ENCODE measurements around the gene EPHB2.
A peak's percentile ranks its signal among the peaks of the same experiment; 100 is the strongest.

EPHB2 gene

GRCh38 chr1:22920026-22920733 lies 209.5 kb downstream of the EPHB2 start:
- POLR2A ChIA-PET, result no interaction called here

GRCh38 chr1:22920734-22921451 lies 210.3 kb downstream of the EPHB2 start:
- Histone ChIP-seq H3K4me3 (ENCODE audit: low read depth, low read length) (no peak overlapping the region), H3K9me3 (ENCODE audit: control insufficient read depth, insufficient read depth, low read depth, low read length) (no peaks in the 10 kb centered on the region), H3K4me1 (ENCODE audit: control insufficient read depth, insufficient read depth, low read length) (no peaks in the 10 kb centered on the region), H3K36me3 (ENCODE audit: control insufficient read depth in 2 of 2, insufficient read depth in 1 of 2, low read length in 2 of 2) (no peaks in the 10 kb centered on the region), H3K27ac (ENCODE audit: extremely low read depth, low read depth, low read length) (no peak overlapping the region)
- ChIA-PET POLR2A (no interaction called here), CTCF (interaction anchor here (0.6 to 1.3 kb wide), 6 partner anchors 10 to 480 kb away, joined by 3 to 5 read pairs (median 3); no protein-coding TSS in a partner anchor)
- TF ChIP-seq ZNF202 (tag by site-specific recombination; IDR thresholded peaks at IDR 0.05; ENCODE audit: borderline replicate concordance) (no peak), ZFHX2 (tag by site-specific recombination; conservative IDR thresholded peaks at IDR 0.05) (no peak), GFI1B (tag by site-specific recombination; IDR thresholded peaks at IDR 0.05) (no peak), SP3 (tag by site-specific recombination; IDR thresholded peaks at IDR 0.05) (no peak), ZFP37 (tag by site-specific recombination; IDR thresholded peaks at IDR 0.05) (no peak), ZBTB7A (tag by site-specific recombination; IDR thresholded peaks at IDR 0.05; ENCODE audit: low read depth) (no peak), TSHZ1 (tag by site-specific recombination; IDR thresholded peaks at IDR 0.05; ENCODE audit: borderline replicate concordance) (no peak), ZNF280C (tag by site-specific recombination; IDR thresholded peaks at IDR 0.05) (no peak), ZNF19 (tag by site-specific recombination; IDR thresholded peaks at IDR 0.05; ENCODE audit: low read depth) (no peak)

More at GRCh38 chr1:22920026-22920733, 209.5 kb downstream of the EPHB2 start:
- no peak for TF ChIP-seq ZBTB10 (tag by site-specific recombination; IDR thresholded peaks at IDR 0.05)
- no peak for TF ChIP-seq ZNF274 (IDR thresholded peaks at IDR 0.05; ENCODE audit: low read length)
- no peak for TF ChIP-seq ZNF274 (tag by site-specific recombination; IDR thresholded peaks at IDR 0.05; ENCODE audit: borderline replicate concordance)
- TF ChIP-seq ZNF433 (tag by site-specific recombination; IDR thresholded peaks at IDR 0.05; ENCODE audit: low read depth), result no peak
- 0 out of 2 replicates have a peak, but pooled peaks have one; percentile 8 for TF ChIP-seq GLIS1 (tag by site-specific recombination; IDR thresholded peaks at IDR 0.05)
- TF ChIP-seq YY1 (tag by site-specific recombination; IDR thresholded peaks at IDR 0.05), result no peak
- no peak for TF ChIP-seq ZBTB44 (tag by site-specific recombination; IDR thresholded peaks at IDR 0.05)
- no peak for TF ChIP-seq ZNF366 (tag by site-specific recombination; conservative IDR thresholded peaks at IDR 0.05)
- Histone ChIP-seq H3K9me3 (ENCODE audit: control insufficient read depth, insufficient read depth, low read depth, low read length) (no peaks in the 10 kb centered on the region), H3K4me1 (ENCODE audit: control insufficient read depth, insufficient read depth, low read length) (no peaks in the 10 kb centered on the region), H3K27ac (ENCODE audit: extremely low read depth, low read depth, low read length) (no peak overlapping the region), H3K36me3 (ENCODE audit: control insufficient read depth in 2 of 2, insufficient read depth in 1 of 2, low read length in 2 of 2) (no peaks in the 10 kb centered on the region), H3K4me3 (ENCODE audit: low read depth, low read length) (no peak overlapping the region)
- CTCF ChIA-PET, result interaction anchor here (1.2 to 1.3 kb wide), 2 partner anchors 10 to 27 kb away, joined by 3 to 5 read pairs; no protein-coding TSS in a partner anchor

Measured in HEK293 (cell line).